NCI-H1105 treated with DMSO at 0.1 percent for 48 hours (cell line): ENCODE results near the gene ATXN3L.
"Not testable (repeated sequence)": the region's sequence is repeated elsewhere in the genome, so short reads cannot be mapped to it uniquely, and the experiment has no call there.

Experiments
- DNase-seq: peaks from one replicate; lab custom pipeline; 2025; lab: John Stamatoyannopoulos, UW

ATXN3L gene

GRCh38 chrX:13305108-13305507 is 14.7 kb downstream of the ATXN3L start:
- no peak for DNase-seq

- DNase-seq = no peak
Observed at GRCh38 chrX:13304052-13304451, 15.8 kb downstream of the ATXN3L start.

- not testable (repeated sequence) for DNase-seq
Observed at GRCh38 chrX:13303248-13303647, 16.6 kb downstream of the ATXN3L start.

GRCh38 chrX:13298836-13299235 is 21.0 kb downstream of the ATXN3L start:
- DNase-seq = peak; percentile 82

- no peak for DNase-seq
Observed at GRCh38 chrX:13295841-13296240, 24.0 kb downstream of the ATXN3L start.

- DNase-seq = peak; percentile 96
Observed at GRCh38 chrX:13293700-13294099, 26.2 kb downstream of the ATXN3L start.

GRCh38 chrX:13290891-13291614 is 28.8 kb downstream of the ATXN3L start:
- no peak for DNase-seq

GRCh38 chrX:13288671-13289070 is 31.2 kb downstream of the ATXN3L start:
- no peak for DNase-seq

GRCh38 chrX:13287816-13288215 is 32.0 kb downstream of the ATXN3L start:
- no peak for DNase-seq

GRCh38 chrX:13285693-13286092 is 34.2 kb downstream of the ATXN3L start:
- no peak for DNase-seq

GRCh38 chrX:13285229-13285628 is 34.6 kb downstream of the ATXN3L start:
- no peak for DNase-seq

GRCh38 chrX:13284570-13284969 is 35.3 kb downstream of the ATXN3L start:
- DNase-seq = peak; percentile 1

GRCh38 chrX:13283950-13284546 is 35.8 kb downstream of the ATXN3L start:
- DNase-seq = no peak

- DNase-seq = no peak
Observed at GRCh38 chrX:13283512-13283911, 36.3 kb downstream of the ATXN3L start.

- no peak for DNase-seq
Observed at GRCh38 chrX:13281289-13281688, 38.6 kb downstream of the ATXN3L start.

- no peak for DNase-seq
Observed at GRCh38 chrX:13279279-13280018, 40.4 kb downstream of the ATXN3L start.

GRCh38 chrX:13277539-13277938 is 42.3 kb downstream of the ATXN3L start:
- DNase-seq = no peak

- DNase-seq = no peak
Observed at GRCh38 chrX:13276991-13277390, 42.9 kb downstream of the ATXN3L start.

GRCh38 chrX:13275031-13275430 is 44.8 kb downstream of the ATXN3L start:
- DNase-seq = no peak

GRCh38 chrX:13272426-13272825 is 47.4 kb downstream of the ATXN3L start:
- no peak for DNase-seq

- no peak for DNase-seq
Observed at GRCh38 chrX:13271511-13271910, 48.3 kb downstream of the ATXN3L start.

GRCh38 chrX:13270360-13270759 is 49.5 kb downstream of the ATXN3L start:
- no peak for DNase-seq

GRCh38 chrX:13268874-13269273 is 51.0 kb downstream of the ATXN3L start:
- DNase-seq = no peak
